Neural crest cell (in vitro differentiated cells): ENCODE measurements around the gene PPP1R3C. TPM values are rescaled to one million over a fixed set of nuclear protein-coding genes. Genes with fewer than 3 reads are reported as not detected.

ENCODE experiments used
- DNase-seq: peaks from one replicate; pipeline ENCODE4 v3.0.0; 2021; ENCODE audit warnings: low read depth, mixed read lengths, low spot score
- H3K27ac Mint-ChIP-seq: one replicate; pipeline ENCODE4 v1.8.0; 2021; ENCODE audit warnings: mild to moderate bottlenecking, mixed read lengths; ENCODE audit not compliant: unreplicated experiment
- H3K27me3 Mint-ChIP-seq: 2 replicates; pipeline ENCODE4 v1.8.0; 2021; ENCODE audit warnings: low read depth, mild to moderate bottlenecking, mixed read lengths
- H3K36me3 Mint-ChIP-seq: 2 replicates; pipeline ENCODE4 v1.8.0; 2021; ENCODE audit warnings: low read depth, mild to moderate bottlenecking, mixed read lengths
- H3K4me1 Mint-ChIP-seq: 2 replicates; pipeline ENCODE4 v1.8.0; 2021; ENCODE audit warnings: mixed read lengths
- H3K4me3 Mint-ChIP-seq: one replicate; pipeline ENCODE4 v1.8.0; 2021; ENCODE audit warnings: mild to moderate bottlenecking, mixed read lengths
- H3K9me3 Mint-ChIP-seq: 2 replicates; pipeline ENCODE4 v1.8.0; 2021; ENCODE audit warnings: mixed read lengths
- CTCF ChIP-seq: fragments of 200-600 bp; sonication (generic); conservative IDR thresholded peaks from 2 replicates; pipeline ENCODE4 v1.5.0; 2021; ENCODE audit warnings: antibody characterized with exemption, mild to moderate bottlenecking
- total RNA-seq: library from RNA; stranded (reverse); gene quantifications from 2 replicates; pipeline ENCODE4 v1.2.1, GENCODE V29; 2021

Gene PPP1R3C
- total RNA-seq, 1 donor from 2014 or later: 3.6 TPM

- Mint-ChIP-seq H3K27ac (no peak overlapping the region), H3K27me3 (no peaks in the 10 kb centered on the region), H3K9me3 (peaks cover 2% of the 10 kb centered on the region), H3K4me3 (no peak overlapping the region), H3K4me1 (peaks cover 6% of the 10 kb centered on the region), H3K36me3 (no peaks in the 10 kb centered on the region)
- no peak for DNase-seq
- TF ChIP-seq CTCF: no peak
These were observed 39.2 kb upstream of the PPP1R3C start for GRCh38 chr10:91672021-91672608.

GRCh38 chr10:91668913-91669312 is 36.0 kb upstream of the PPP1R3C start:
- Mint-ChIP-seq H3K9me3 (peaks cover 5% of the 10 kb centered on the region), H3K4me3 (no peak overlapping the region), H3K27me3 (no peaks in the 10 kb centered on the region), H3K4me1 (peaks cover 6% of the 10 kb centered on the region), H3K27ac (no peak overlapping the region), H3K36me3 (no peaks in the 10 kb centered on the region)
- no peak for TF ChIP-seq CTCF
- no peak for DNase-seq

- Mint-ChIP-seq H3K4me1 (no peaks in the 10 kb centered on the region), H3K36me3 (no peaks in the 10 kb centered on the region), H3K27me3 (no peaks in the 10 kb centered on the region), H3K4me3 (no peak overlapping the region), H3K9me3 (peaks cover 5% of the 10 kb centered on the region), H3K27ac (no peak overlapping the region)
- no peak for DNase-seq
- TF ChIP-seq CTCF: no peak
These were observed 33.0 kb upstream of the PPP1R3C start for GRCh38 chr10:91665842-91666241.

- peaks cover 5% of the 10 kb centered on the region for H3K9me3 Mint-ChIP-seq
These were observed 31.6 kb upstream of the PPP1R3C start for GRCh38 chr10:91664426-91664825.

GRCh38 chr10:91662993-91663392 is 30.1 kb upstream of the PPP1R3C start:
- Mint-ChIP-seq H3K4me3 (no peak overlapping the region), H3K36me3 (peaks cover 3% of the 10 kb centered on the region), H3K4me1 (no peaks in the 10 kb centered on the region), H3K27ac (no peak overlapping the region), H3K9me3 (peaks cover 10% of the 10 kb centered on the region), H3K27me3 (no peaks in the 10 kb centered on the region)
- TF ChIP-seq CTCF: no peak
- no peak for DNase-seq

More at GRCh38 chr10:91664426-91664825, 31.6 kb upstream of the PPP1R3C start:
- Mint-ChIP-seq H3K4me1 (no peaks in the 10 kb centered on the region), H3K27ac (no peak overlapping the region), H3K4me3 (no peak overlapping the region), H3K36me3 (no peaks in the 10 kb centered on the region), H3K27me3 (no peaks in the 10 kb centered on the region)
- DNase-seq: no peak
- no peak for TF ChIP-seq CTCF
